Measurements from ENCODE around the gene MRPL53. TPM values are rescaled to one million over a fixed set of nuclear protein-coding genes. Genes with fewer than 3 reads are reported as not detected.
A peak's percentile ranks its signal among the peaks of the same experiment; 100 is the strongest.

Gene MRPL53
- total and polyA plus RNA-seq, 2 of the 13 experiments (the other 11 are each of a cell fraction or from before 2014, with no cell fraction given) = 34.3 to 51.9 TPM

DNA sequence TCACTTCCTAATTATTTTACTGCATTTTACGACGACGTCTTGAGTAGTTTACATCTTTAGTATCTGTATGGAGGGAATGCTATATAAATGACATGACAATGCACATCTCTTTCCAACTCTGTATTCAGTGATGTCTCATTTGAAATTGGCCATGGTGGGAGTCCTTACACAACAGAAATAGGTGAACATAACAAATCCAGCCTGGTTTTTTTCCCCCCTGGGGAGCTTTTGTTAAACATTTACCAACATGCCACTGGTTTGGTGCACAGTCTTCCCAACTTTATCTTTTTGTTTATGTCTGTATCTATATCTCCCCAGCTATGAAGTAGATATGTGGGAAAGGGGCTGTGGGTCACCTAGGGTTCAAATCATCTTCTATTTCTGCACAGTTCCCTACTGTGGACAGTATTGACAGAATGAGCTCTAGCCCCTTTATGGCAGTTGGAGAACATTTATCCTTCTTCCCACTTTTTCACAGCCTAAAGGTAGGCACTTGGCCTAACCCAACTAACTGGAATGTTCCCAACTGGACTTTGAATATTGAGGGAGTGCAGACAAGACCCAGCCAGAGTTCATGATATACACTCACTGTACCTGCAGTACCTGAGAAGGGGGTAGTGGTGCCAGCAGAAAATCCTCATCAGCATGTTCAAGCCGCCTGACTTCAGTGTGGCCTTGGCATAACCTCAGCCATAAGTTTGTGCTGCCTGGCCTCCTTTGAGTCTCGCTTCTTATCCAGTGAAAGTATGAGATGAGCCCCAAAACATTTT is 25.1 kb downstream of the MRPL53 start (continued):
- TF ChIP-seq NCOA1 (CRISPR knock-in tag; IDR thresholded peaks at IDR 0.05) (no peak), ZNF382 (CRISPR knock-in tag; IDR thresholded peaks at IDR 0.05; ENCODE audit: borderline replicate concordance) (no peak), FOSL2 (CRISPR knock-in tag; IDR thresholded peaks at IDR 0.05) (peak; percentile 17; the same call in 1 of the 2 replicates), HDAC1 (CRISPR knock-in tag; IDR thresholded peaks at IDR 0.05) (peak; percentile 22; the same call in 1 of the 2 replicates), PHF5A (CRISPR knock-in tag; IDR thresholded peaks at IDR 0.05; ENCODE audit: low read depth, unreplicated experiment) (no peak), PHF8 (CRISPR knock-in tag; IDR thresholded peaks at IDR 0.05) (peak; percentile 36; the same call in 1 of the 2 replicates), ZNF484 (CRISPR knock-in tag; IDR thresholded peaks at IDR 0.05; ENCODE audit: borderline replicate concordance, low read depth) (no peak), FOXJ3 (CRISPR knock-in tag; IDR thresholded peaks at IDR 0.05; ENCODE audit: borderline replicate concordance) (no peak), NBN (conservative IDR thresholded peaks at IDR 0.05) (no peak), RAD21 (CRISPR knock-in tag; IDR thresholded peaks at IDR 0.05) (no peak), ZNF781 (CRISPR knock-in tag; IDR thresholded peaks at IDR 0.05; ENCODE audit: borderline replicate concordance, not compliant biosample characterization) (peak; percentile 39), ESRRA (CRISPR knock-in tag; IDR thresholded peaks at IDR 0.05; ENCODE audit: low read depth) (no peak), BRCA1 (CRISPR knock-in tag; IDR thresholded peaks at IDR 0.05) (no peak), GPN1 (CRISPR knock-in tag; IDR thresholded peaks at IDR 0.05; ENCODE audit: borderline replicate concordance) (no peak), ZC3H13 (CRISPR knock-in tag; IDR thresholded peaks at IDR 0.05) (no peak), HES4 (CRISPR knock-in tag; IDR thresholded peaks at IDR 0.05; ENCODE audit: borderline replicate concordance) (no peak), ZNF441 (CRISPR knock-in tag; IDR thresholded peaks at IDR 0.05; ENCODE audit: borderline replicate concordance) (peak; percentile 69; the same call in 1 of the 2 replicates)
- TF ChIP-seq, protein P1, sequence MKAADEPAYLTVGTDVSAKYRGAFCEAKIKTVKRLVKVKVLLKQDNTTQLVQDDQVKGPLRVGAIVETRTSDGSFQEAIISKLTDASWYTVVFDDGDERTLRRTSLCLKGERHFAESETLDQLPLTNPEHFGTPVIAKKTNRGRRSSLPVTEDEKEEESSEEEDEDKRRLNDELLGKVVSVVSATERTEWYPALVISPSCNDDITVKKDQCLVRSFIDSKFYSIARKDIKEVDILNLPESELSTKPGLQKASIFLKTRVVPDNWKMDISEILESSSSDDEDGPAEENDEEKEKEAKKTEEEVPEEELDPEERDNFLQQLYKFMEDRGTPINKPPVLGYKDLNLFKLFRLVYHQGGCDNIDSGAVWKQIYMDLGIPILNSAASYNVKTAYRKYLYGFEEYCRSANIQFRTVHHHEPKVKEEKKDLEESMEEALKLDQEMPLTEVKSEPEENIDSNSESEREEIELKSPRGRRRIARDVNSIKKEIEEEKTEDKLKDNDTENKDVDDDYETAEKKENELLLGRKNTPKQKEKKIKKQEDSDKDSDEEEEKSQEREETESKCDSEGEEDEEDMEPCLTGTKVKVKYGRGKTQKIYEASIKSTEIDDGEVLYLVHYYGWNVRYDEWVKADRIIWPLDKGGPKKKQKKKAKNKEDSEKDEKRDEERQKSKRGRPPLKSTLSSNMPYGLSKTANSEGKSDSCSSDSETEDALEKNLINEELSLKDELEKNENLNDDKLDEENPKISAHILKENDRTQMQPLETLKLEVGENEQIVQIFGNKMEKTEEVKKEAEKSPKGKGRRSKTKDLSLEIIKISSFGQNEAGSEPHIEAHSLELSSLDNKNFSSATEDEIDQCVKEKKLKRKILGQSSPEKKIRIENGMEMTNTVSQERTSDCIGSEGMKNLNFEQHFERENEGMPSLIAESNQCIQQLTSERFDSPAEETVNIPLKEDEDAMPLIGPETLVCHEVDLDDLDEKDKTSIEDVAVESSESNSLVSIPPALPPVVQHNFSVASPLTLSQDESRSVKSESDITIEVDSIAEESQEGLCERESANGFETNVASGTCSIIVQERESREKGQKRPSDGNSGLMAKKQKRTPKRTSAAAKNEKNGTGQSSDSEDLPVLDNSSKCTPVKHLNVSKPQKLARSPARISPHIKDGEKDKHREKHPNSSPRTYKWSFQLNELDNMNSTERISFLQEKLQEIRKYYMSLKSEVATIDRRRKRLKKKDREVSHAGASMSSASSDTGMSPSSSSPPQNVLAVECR (CRISPR knock-in tag; IDR thresholded peaks at IDR 0.05; ENCODE audit: borderline replicate concordance) = peak; percentile 48; the same call in 1 of the 2 replicates
- TF ChIP-seq, protein P2, sequence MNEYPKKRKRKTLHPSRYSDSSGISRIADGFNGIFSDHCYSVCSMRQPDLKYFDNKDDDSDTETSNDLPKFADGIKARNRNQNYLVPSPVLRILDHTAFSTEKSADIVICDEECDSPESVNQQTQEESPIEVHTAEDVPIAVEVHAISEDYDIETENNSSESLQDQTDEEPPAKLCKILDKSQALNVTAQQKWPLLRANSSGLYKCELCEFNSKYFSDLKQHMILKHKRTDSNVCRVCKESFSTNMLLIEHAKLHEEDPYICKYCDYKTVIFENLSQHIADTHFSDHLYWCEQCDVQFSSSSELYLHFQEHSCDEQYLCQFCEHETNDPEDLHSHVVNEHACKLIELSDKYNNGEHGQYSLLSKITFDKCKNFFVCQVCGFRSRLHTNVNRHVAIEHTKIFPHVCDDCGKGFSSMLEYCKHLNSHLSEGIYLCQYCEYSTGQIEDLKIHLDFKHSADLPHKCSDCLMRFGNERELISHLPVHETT (CRISPR knock-in tag; conservative IDR thresholded peaks at IDR 0.05) = no peak
- TF ChIP-seq, protein P3, sequence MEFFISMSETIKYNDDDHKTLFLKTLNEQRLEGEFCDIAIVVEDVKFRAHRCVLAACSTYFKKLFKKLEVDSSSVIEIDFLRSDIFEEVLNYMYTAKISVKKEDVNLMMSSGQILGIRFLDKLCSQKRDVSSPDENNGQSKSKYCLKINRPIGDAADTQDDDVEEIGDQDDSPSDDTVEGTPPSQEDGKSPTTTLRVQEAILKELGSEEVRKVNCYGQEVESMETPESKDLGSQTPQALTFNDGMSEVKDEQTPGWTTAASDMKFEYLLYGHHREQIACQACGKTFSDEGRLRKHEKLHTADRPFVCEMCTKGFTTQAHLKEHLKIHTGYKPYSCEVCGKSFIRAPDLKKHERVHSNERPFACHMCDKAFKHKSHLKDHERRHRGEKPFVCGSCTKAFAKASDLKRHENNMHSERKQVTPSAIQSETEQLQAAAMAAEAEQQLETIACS (CRISPR knock-in tag; IDR thresholded peaks at IDR 0.05) = no peak

Data from HepG2 (cell line).